HG03108 (cell line): Measurements from ENCODE around the gene FASLG.
"Not testable (repeated sequence)": the region's sequence is repeated elsewhere in the genome, so short reads cannot be mapped to it uniquely, and the experiment has no call there.

Source experiments
- ATAC-seq: cut with Tn5 transposase; IDR thresholded peaks from one replicate; pipeline ENCODE4 v1.9.1; 2021; ENCODE audit warnings: moderate library complexity; ENCODE audit not compliant: unreplicated experiment

FASLG gene, protein sequence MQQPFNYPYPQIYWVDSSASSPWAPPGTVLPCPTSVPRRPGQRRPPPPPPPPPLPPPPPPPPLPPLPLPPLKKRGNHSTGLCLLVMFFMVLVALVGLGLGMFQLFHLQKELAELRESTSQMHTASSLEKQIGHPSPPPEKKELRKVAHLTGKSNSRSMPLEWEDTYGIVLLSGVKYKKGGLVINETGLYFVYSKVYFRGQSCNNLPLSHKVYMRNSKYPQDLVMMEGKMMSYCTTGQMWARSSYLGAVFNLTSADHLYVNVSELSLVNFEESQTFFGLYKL

DNA sequence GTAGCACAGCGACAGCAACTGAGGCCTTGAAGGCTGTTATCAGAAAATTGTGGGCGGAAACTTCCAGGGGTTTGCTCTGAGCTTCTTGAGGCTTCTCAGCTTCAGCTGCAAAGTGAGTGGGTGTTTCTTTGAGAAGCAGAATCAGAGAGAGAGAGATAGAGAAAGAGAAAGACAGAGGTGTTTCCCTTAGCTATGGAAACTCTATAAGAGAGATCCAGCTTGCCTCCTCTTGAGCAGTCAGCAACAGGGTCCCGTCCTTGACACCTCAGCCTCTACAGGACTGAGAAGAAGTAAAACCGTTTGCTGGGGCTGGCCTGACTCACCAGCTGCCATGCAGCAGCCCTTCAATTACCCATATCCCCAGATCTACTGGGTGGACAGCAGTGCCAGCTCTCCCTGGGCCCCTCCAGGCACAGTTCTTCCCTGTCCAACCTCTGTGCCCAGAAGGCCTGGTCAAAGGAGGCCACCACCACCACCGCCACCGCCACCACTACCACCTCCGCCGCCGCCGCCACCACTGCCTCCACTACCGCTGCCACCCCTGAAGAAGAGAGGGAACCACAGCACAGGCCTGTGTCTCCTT, at the start of gene FASLG:
FASLG (plus strand) TSS at position 233 of the 583 bp plus-strand sequence; CDS start at position 332, 99 bp downstream.
- ATAC-seq = no peak

DNA sequence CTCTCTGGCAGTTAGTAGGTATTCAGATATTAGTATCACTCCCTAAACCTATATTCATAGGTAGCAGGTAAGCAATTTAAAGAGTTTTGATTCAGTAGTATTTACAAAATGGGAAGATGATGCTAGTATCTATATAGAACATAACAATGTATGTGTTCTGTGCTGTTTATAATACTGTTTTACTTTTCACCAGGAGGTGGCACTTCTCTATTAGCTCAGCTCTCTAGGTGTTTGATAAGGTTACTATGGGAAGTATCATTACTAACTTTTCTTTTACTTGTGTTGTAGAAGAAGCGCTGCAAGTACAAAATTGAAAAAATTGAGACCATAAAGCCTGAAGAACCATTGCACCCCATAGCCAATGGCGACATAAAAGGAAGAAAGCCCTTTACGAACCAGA, 49.4 kb upstream of the FASLG start:
- ATAC-seq = no peak

DNA sequence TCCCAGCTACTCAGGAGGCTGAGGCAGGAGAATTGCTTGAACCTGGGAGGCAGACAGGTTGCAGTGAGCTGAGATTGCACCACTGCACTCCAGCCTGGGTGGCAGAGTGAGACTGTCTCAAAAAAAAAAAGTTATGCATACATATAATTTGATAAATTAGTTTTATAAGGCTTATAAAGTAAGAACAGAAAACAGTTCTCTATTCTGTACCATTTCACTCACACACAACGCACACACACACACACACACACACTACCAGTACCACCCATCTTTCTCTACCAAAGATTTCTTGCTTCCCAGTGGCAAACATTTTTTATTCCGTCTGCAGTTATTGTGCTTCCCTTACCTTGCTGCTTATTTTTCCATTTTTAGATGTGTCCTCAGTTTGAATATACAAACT, 46.4 kb upstream of the FASLG start:
- ATAC-seq = no peak

DNA sequence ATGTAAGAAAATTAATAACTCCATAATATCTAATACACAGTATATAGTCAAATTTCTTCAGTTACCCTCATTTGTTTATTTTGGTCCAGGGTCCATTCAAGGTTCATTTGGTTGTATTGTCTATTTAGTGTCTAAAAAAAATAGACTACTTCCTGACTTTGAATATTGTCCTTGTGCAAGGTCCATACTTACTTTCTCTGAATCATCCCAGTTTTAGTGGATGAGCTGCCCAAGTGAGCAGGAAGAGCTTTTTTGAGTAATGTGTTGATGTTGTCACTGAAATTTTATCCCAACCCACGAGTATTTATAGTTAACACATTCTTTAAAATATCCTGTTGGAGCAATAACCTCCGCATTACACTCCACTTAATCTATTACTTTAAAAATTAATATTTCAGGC, 45.6 kb upstream of the FASLG start:
- no peak for ATAC-seq

DNA sequence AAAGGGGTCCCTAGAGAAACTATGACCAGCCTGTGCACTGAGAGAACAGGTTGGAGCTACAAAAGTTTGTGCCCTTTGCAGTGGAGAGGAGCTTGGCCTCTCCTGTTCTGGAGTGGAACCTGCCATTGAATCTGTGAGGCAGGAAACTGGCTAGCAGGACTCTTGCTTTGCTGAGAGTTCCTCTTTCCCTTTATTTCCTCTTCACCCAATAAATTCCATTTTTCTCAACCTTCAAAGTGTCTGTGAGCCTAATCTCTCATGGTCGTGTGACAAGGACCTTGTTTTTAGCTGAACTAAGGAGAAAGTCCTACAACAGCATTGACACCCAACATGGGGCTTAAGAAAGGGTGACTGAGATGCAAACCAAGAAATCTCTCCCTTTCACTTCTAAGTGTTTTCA, 42.7 kb upstream of the FASLG start:
- no peak for ATAC-seq

DNA sequence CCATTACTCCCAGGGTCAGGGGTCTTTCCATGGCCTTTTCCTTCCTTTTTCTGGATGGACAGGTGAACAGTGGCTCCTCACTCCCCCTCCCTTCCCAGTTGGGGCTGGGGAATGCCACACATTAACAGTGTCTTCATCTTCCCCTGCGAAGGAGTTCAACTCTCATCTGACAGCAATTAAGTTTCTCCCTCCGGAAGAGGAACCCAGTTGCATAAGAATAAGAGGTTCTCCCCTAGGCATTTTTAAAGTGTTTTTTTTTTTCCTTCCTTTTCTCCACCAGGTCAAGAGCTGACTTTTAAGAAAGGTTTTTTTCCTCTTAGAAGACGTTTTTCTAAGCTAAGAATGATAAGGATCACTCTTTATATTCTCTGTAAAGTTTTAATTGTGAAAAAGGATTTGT, 42.3 kb upstream of the FASLG start:
- no peak for ATAC-seq

DNA sequence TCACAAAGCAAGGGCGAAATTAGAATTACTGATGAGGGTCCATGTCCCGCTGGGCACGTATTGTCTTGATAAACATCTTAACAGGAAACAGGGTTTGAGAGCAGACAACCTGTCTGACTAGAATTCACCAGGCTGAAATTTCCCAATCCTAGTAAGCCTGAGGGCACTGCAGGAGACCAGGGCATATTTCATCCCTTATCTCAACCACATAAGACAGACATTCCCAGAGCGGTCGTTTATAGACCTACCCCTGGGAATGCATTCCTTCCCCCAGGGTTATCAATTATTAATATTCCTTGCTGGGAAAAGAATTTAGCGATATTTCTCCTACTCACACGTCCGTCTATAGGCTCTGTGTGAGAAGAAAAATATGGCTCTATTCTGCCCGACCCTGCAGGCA, 38.3 kb upstream of the FASLG start:
- not testable (repeated sequence) for ATAC-seq

DNA sequence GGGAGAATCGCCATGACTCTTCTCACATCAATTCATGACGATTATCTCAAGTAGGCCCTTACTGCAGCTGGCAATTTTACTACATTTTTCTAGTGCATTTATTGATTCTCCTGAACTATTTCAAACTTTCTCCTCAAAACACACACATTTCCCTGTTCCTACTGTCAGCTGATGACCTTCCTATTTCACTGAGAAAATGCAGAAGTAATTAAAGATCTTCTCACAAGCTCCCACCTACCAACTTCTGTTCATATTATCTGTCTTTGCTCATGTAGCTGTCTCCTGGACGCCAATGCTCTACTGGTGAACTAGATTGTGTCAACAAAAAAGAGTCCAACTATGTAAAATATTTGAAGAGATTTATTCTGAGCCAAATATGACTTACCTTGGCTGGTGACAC, 36.4 kb upstream of the FASLG start:
- no peak for ATAC-seq

DNA sequence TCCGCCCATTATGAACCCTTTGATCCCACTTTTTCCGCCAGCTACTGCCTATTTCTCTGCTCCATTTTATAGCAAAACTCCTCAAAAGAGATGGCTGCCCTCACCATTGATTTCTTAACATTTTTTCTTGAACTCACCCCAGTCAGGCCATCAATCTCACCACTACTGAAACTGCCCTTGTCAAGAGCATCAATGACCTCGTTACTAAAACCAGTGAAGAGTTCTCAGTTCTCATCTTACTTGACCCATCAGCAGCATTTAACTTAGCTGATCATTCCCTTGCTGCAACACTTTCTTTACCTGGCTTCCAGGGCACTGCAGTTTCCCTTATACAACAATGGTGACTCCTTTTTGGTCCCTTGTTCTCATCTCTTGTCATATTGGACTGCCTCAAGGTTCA, 35.2 kb upstream of the FASLG start:
- no peak for ATAC-seq

DNA sequence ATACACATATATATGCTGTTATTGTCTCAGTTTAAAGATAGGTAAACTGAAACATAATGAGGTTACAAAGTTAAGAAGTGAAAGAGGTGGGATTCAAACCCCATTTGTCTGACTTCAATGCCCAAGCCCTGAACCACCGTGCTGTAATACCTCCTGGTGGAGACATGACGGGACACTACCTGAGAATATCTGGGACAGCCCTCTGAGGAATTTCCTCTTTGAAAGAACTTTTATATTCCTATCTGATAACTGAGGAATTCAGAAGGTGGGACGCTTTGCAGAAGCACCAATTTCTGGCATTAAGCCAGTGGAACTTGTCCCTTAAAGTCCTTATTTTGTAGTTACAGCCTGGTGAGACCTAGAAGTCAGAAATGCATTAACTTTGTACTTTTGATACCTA, 32.1 kb upstream of the FASLG start:
- ATAC-seq = no peak

DNA sequence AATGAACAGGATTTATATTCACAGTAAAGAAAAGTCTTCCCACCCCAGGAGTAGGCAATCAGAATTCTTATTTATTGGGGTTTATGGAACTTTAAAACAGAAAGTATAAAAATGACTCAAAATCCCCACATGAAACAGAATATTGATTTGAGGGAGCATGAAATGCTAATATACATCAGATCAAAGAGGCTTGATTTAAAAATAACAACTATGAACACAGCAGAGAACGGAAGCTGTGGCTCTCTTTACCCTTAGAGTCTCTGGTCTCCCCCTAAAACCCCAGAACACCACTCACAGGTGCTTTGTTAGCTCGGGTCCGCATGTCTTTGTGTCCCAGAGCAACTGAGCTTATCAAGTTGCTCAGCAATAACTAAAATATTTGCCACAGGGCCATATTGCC, 31.2 kb upstream of the FASLG start:
- ATAC-seq = no peak

DNA sequence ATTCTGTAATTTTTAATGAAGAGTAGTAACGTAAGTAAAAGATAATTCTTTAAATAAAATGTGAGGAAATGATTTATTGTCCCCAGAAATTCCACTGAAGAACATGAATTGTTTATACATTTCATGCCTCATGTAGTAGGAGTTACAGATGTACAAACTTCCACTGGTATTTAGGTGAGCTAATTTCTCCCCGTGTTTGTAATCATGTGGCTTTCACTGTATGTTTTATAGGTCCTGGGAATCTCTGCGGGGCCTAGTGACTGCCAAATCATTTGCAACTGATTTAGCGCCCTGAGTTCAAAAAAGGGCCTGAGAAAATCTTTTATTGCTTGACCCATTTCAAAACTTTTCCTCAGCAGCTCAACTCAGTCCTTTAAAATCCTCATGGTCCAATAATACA, 30.5 kb upstream of the FASLG start:
- ATAC-seq = no peak

DNA sequence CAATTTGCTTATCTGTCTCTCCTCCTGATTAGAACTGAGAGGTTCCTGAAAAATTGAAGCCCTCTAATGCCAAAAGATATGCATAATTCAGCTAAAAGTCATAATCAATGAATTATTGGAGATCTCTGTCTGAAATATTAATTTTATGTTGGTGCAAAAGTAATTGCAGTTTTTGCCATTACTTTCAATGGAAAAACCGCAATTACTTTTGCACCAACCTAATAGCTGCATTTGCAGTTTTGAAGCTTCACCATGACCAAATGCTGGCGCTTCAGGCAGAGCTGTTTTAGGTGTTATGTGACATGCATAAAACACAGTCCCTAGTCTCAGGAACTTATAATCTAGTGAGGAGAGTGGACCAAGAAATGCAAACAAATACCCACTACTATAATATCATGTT, 29.7 kb upstream of the FASLG start:
- no peak for ATAC-seq

DNA sequence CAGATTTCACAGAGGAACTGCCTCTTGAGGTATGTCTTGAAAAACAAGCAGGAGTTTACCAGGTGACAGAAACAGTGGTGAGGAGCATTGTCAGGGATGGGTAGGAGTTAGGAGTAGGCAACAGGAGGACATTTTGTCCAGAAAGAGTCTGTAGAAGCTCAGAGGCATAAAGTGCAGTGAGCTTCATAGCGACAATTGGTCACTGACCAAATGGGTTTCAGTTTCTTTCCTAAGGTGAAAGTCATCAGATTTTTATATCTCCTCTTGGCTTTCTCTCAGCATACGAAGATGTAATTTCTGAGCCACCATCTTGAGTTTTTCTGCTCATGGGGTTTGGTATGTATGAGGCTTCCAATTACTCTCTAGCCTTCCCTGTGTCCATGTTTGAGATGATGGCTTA, 29.3 kb upstream of the FASLG start:
- ATAC-seq = no peak

DNA sequence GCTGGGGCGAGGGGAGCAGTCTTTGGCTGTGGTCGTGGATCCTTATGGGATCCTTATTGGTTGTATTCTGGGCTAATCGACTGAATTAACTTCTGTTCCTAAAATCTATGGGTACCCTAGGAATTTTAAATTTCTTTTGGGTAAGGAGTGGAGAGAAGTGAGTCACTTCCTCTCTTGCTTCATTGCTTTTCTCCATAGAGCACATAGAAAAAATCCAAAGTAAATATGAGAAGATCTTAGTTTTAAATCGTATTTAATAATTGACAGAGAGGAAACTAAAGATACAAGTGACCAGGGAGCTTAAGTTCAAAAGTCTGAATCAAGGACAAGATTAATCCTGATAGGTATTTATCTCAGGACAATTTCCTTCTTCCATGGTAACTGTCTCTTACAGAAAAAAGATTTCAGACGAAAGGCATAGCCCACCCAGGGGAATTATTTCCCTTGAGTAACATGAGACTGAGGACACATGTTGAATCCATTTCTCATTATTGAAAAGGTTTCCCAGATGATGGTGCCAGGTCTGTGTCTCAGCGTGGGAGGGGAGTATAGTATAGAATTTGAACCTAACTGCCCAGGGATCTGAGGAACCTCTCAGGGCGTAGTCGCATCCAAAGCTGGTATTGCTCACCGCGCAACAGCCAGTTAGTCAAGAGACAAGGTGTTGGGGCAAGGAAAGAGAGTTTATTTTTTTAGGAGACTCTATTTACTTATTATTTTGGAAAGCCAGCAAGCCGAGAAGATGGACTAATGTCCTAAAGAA, 28.7 kb upstream of the FASLG start:
- no peak for ATAC-seq

DNA sequence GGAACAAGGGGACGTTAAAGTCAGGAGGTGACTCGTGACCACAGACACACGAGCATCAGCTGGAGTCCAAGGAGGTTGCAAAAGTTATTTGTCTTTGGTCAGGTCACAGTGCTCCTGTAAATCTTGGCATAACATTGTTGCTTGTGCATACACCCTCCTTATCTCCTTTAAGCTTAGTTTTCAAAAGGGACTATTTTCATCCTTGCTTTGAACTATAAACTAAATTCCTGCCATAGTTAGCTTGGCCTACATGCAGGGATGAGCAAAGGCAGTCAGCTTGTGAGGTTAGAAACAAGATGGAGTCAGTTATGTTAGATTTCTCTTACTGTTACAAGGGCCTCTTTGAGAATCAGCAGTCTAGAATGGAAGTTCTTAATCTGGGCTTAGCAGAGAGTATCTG, 28.0 kb upstream of the FASLG start:
- ATAC-seq = no peak

DNA sequence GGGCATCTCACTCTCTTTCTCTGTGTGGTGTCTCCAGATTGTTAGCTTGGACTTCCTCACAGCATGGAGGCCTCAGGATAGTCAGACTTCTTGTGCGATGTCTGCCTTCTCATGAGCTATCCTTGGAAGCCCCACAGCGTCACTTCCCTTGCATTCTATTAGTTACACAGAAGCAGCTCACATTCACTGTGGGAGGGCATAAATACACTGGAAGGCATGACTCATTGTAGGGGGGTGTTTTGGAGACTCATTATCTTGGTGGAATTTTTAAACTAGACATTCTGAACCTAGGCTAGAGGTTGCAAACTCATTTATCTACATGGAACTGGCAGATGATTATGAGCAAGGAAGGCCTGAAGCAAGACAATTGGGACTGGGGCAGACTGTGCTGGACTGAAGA, 21.4 kb upstream of the FASLG start:
- ATAC-seq = no peak

DNA sequence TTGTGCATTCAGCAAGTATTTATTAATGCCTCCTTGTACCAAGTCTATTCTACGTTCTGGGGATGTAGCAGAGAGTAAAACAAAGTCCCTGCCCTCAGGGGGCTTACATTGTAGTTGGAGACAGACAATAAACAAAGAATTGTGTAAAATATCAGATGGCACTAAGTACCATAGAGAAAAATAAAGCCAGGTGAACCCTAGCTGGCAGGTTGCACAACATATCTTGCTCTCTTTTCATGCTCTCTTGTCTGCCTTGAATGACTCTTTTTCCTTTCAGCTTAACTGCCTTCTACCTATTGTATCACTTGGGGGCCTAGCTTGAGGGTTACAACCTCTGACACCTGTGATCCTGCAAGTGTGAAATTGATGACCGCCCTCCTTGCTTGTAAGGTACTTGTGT, 20.7 kb upstream of the FASLG start:
- ATAC-seq = no peak

DNA sequence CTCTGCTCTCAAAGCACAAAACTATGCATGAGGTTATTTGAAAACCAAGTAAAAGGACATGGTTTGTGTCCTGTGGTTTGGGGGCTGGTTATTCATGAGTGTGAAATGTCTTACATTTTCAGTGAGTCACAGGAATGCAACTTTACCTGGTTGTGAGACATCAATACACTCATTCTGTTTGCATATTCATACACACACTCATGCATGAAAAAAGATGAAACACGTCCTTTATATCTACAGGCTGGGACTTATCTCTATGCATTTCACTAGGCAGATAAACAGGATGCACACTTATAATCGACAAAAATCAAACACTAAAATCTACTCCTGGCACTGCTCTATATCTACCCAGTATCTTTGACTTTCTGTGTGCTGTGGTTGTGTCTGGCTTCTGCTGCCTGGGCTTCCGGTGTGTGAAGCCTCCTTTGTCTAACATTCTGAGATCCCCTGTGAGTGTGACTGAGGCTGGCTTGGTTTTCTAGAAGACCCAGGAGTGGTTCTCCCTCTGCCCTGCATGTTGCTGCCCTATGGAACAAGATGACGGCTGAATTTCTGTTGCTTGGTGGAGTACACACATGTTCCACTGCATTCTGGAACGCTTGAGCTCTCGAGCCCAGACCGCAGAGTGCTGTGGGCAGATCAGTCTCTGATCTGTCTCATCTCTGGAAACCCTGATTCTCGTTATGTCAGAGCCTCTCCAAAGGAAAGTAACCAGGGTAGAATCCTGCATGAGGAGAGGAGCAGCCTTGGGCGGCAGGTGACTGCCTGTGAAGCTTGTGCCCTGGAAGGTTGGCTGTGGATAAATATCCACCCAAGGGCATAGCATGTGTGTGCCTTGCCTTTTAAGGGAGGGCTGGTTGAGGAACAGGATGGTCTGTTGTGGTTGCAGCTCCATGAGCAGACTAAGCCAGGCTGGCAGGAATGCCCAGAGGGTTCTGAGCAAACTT, 19.7 kb upstream of the FASLG start:
- peak; percentile 59 for ATAC-seq

DNA sequence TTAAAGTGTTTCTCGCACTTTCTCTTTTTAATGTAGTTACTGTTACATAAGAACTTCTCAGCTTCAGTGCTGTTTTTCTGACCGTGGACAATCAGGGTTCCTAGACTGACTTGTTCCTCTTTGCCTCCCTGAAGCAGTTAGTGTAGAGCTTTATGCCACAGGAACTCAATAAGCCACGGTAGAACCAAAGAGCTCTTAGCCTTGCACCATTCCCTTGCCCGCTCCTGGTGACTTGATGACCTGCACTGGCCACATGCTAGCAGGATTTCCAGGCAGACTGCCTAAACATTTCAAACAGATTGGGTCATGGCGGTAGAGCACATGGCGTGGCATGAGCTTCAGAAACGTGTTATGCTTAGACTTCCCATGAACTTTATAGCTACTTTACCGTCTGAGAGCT, 18.8 kb upstream of the FASLG start:
- no peak for ATAC-seq

DNA sequence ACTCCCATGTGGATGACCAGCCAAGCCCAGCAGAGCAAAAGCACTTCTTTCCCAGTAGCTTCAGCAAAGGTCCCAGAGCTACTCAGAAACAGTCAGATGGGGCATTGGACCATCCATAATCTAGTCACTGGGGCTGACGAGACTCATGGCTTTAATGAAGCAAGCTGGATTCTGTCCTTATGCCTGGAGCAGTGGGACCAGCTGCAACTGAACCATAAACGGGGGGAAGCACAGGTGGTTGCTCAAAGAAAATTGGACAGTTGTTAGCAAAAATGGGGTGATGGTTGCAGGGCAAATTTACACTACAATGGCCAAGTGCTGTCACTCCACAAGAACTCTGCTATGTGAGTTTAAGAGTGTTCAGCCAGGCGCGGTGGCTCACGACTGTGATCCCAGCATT, 17.4 kb upstream of the FASLG start:
- no peak for ATAC-seq
